ENCODE results near the gene UBE2E1. TPM values are rescaled to one million over a fixed set of nuclear protein-coding genes. Genes with fewer than 3 reads are reported as not detected.

The UBE2E1 gene
- total RNA-seq, 1 experiment from 2014 or later: 74.3 TPM

DNA sequence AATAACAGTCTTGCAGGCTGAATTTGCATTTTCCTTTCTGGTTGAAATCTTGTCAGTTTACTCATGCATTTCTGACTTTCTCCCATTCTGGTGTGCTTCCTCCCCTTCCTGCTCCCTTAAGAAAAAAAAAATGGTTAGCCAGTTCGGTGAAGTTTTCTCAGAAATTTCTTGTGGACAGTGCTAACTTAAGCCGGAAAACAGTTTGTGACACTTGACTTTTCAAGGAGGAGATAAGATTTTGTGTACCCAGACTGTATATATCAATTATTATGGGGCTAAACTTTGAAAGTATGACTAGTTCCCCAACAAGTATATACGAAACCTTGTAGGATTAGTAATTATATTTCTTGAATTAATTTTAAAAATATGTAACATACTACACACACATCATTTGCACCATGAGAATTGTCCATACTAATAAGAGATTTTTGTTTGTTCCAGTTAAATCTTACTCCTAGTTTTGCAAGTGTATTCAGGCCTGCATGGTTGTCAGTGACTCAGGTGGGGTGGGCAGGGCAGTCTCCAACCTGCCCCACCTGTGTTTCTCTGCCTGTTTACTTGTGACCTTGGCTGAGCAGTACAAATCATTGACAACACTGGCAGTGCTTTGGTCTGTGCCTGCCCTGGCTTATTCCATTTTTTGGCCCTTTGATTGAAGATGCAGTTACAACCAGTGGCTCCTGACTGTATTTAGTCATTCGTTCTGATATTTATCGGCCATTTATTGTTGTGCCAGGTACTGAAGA lies 19.1 kb downstream of the UBE2E1 start:
- BruUV-seq (replicated peaks): no TSS peak
- Mint-ChIP-seq H3K4me1 (ENCODE audit: low read depth, unreplicated experiment) (peaks cover 24% of the 10 kb centered on the region), H3K9me3 (ENCODE audit: low read depth, unreplicated experiment) (no peaks in the 10 kb centered on the region), H3K4me3 (ENCODE audit: low read depth, unreplicated experiment) (no peak overlapping the region), H3K27ac (ENCODE audit: unreplicated experiment) (no peak overlapping the region), H3K27me3 (ENCODE audit: unreplicated experiment) (no peaks in the 10 kb centered on the region), H3K36me3 (ENCODE audit: insufficient read depth, unreplicated experiment) (no peaks in the 10 kb centered on the region)
- intact Hi-C loops (cut with micrococcal nuclease; ENCODE audit: unreplicated experiment): no loop called here
- DNase-seq: no peak
- TF ChIP-seq, protein P1, sequence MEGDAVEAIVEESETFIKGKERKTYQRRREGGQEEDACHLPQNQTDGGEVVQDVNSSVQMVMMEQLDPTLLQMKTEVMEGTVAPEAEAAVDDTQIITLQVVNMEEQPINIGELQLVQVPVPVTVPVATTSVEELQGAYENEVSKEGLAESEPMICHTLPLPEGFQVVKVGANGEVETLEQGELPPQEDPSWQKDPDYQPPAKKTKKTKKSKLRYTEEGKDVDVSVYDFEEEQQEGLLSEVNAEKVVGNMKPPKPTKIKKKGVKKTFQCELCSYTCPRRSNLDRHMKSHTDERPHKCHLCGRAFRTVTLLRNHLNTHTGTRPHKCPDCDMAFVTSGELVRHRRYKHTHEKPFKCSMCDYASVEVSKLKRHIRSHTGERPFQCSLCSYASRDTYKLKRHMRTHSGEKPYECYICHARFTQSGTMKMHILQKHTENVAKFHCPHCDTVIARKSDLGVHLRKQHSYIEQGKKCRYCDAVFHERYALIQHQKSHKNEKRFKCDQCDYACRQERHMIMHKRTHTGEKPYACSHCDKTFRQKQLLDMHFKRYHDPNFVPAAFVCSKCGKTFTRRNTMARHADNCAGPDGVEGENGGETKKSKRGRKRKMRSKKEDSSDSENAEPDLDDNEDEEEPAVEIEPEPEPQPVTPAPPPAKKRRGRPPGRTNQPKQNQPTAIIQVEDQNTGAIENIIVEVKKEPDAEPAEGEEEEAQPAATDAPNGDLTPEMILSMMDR (IDR thresholded peaks at IDR 0.05; ENCODE audit: unreplicated experiment): no peak
- CTCF ChIA-PET: no interaction called here

DNA sequence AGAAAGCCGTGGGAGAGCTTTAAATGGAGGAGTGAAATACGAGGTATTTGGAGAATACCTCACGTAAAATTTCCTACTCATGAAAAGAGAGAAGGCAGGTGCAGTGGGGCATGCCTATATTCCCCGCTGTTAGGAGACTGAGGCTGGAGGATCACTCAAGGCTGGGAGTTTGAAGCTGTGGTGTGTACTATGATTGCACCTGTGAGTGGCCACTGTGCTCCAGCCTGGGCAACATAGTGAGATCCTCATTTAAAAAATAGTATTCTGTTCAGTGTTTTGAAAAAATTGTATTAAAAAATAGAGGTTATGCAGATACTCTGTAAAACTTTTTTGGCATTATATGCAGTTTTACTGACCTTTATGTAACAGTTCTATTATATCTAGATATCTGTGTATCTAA lies 20.0 kb downstream of the UBE2E1 start:
- intact Hi-C loops (cut with micrococcal nuclease; ENCODE audit: unreplicated experiment): no loop called here

DNA sequence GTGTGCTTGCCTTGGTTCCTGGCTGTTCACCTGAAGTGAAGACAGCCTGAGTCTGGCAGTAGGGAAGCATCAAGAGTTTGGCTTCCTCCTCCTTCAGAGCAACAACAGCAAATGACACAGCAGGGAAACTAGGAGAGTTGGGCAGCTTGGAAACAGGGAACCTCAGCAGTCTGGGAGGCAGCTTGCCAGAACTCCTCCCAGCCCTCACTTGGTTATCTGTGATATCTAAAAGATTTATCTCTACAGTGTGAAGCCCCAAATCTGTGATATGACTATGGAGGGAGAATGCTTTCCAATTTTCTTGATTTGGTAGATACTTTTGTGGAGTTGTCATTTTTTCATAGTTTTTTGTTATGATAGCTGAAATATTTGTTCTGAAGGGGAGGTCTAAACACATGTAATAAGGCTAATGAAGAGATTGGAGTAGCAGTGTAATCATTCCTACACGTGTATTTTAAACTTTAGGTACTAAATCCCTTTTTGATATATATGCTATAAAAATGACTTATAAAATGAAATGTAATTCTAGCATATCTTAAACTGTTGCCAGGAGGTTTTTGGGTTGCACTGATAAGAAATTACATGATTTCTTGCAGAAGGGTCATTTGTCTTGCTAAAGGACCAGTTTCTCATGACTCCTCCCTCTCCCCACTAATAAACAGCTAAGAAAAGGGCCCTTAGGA lies 20.8 kb downstream of the UBE2E1 start:
- no peak for DNase-seq
- Mint-ChIP-seq H3K27ac (ENCODE audit: unreplicated experiment) (no peak overlapping the region), H3K9me3 (ENCODE audit: low read depth, unreplicated experiment) (no peaks in the 10 kb centered on the region), H3K36me3 (ENCODE audit: insufficient read depth, unreplicated experiment) (no peaks in the 10 kb centered on the region), H3K27me3 (ENCODE audit: unreplicated experiment) (no peaks in the 10 kb centered on the region), H3K4me1 (ENCODE audit: low read depth, unreplicated experiment) (peaks cover 14% of the 10 kb centered on the region), H3K4me3 (ENCODE audit: low read depth, unreplicated experiment) (no peak overlapping the region)
- no TSS peak for BruUV-seq (replicated peaks)
- intact Hi-C loops (cut with micrococcal nuclease; ENCODE audit: unreplicated experiment): no loop called here
- TF ChIP-seq, protein P1 (IDR thresholded peaks at IDR 0.05; ENCODE audit: unreplicated experiment): no peak
- CTCF ChIA-PET: no interaction called here

More for the DNA sequence above, 20.0 kb downstream of the UBE2E1 start:
- BruUV-seq (replicated peaks): no TSS peak
- H3K27me3 Mint-ChIP-seq (ENCODE audit: unreplicated experiment): no peaks in the 10 kb centered on the region
- no peaks in the 10 kb centered on the region for H3K36me3 Mint-ChIP-seq (ENCODE audit: insufficient read depth, unreplicated experiment)
- peaks cover 21% of the 10 kb centered on the region for H3K4me1 Mint-ChIP-seq (ENCODE audit: low read depth, unreplicated experiment)
- TF ChIP-seq, protein P1 (IDR thresholded peaks at IDR 0.05; ENCODE audit: unreplicated experiment): no peak
- no peaks in the 10 kb centered on the region for H3K9me3 Mint-ChIP-seq (ENCODE audit: low read depth, unreplicated experiment)
- CTCF ChIA-PET: no interaction called here
- DNase-seq: no peak
- no peak overlapping the region for H3K27ac Mint-ChIP-seq (ENCODE audit: unreplicated experiment)
- H3K4me3 Mint-ChIP-seq (ENCODE audit: low read depth, unreplicated experiment): no peak overlapping the region

DNA sequence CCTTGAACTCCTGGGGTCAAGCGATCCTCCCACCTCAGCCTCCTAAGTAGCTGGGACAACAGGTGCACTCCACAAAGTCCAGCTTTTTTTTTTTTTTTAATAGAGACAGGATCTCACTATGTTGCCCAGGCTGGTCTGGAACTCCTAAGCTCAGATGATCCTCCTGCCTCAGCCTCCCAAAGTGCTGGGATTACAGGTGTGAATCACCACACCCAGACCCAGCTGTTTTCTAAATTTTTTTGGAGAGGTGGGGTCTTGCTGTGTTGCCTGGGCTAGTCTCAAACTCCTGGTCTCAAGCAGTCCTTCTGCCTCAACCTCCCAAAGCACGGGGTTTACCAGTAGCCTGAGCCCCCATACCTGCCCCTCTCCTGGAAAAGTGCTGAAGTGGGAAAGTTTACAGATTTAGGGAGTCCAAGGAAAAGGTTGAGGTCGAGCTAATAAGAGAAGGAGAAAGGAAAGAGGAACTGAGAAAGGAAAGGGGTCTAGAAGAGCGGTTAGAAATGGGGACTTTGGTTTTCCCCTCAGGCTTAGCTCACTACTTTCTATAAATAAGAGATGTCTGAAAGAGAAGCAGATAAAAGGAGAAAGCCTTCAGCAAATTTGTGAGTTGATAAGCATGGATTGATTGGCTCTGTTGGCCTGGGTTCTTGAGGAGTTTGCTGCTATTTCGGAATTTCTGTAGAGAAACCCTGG lies 23.6 kb downstream of the UBE2E1 start:
- TF ChIP-seq, protein P1 (IDR thresholded peaks at IDR 0.05; ENCODE audit: unreplicated experiment): no peak
- no peak for DNase-seq
- CTCF ChIA-PET: interaction anchor here (0.6 to 0.7 kb wide), 2 partner anchors 238 to 1115 kb away, joined by 3 read pairs; no protein-coding TSS in a partner anchor
- Mint-ChIP-seq H3K36me3 (ENCODE audit: insufficient read depth, unreplicated experiment) (no peaks in the 10 kb centered on the region), H3K4me1 (ENCODE audit: low read depth, unreplicated experiment) (peaks cover 10% of the 10 kb centered on the region), H3K27me3 (ENCODE audit: unreplicated experiment) (no peaks in the 10 kb centered on the region), H3K27ac (ENCODE audit: unreplicated experiment) (no peak overlapping the region), H3K4me3 (ENCODE audit: low read depth, unreplicated experiment) (no peak overlapping the region), H3K9me3 (ENCODE audit: low read depth, unreplicated experiment) (no peaks in the 10 kb centered on the region)
- intact Hi-C loops (cut with micrococcal nuclease; ENCODE audit: unreplicated experiment): no loop called here
- no TSS peak for BruUV-seq (replicated peaks)

All from Calu3 (cell line).